Kidney epithelial cell (primary cell): ENCODE measurements around the gene ARHGEF11. TPM values are rescaled to one million over a fixed set of nuclear protein-coding genes. Genes with fewer than 3 reads are reported as not detected.

ENCODE experiments used
- DNase-seq: peaks from one replicate; pipeline ENCODE4 v3.0.0-alpha.2; 2010; ENCODE audit warnings: low read depth
- H3K27me3 ChIP-seq: 2 replicates; pipeline ENCODE4 v1.6.0; 2011; ENCODE audit warnings: low read length; ENCODE audit not compliant: control insufficient read depth, insufficient read depth
- H3K36me3 ChIP-seq: 2 replicates; pipeline ENCODE4 v1.5.1; 2011; ENCODE audit warnings: low read length; ENCODE audit not compliant: control insufficient read depth, insufficient read depth
- H3K4me3 ChIP-seq: 2 replicates; pipeline ENCODE4 v1.5.1; 2011; ENCODE audit warnings: low read depth, mild to moderate bottlenecking, control low read depth, low read length
- CTCF ChIP-seq: IDR thresholded peaks from 2 replicates; pipeline ENCODE4 v1.5.1; 2011; ENCODE audit warnings: mild to moderate bottlenecking, moderate library complexity, low read length, control low read depth, inconsistent platforms; ENCODE audit not compliant: insufficient read depth, poor library complexity, severe bottlenecking
- total RNA-seq: library from RNA; depleted of rRNA; stranded (reverse); fragments of >200 nt; gene quantifications from 2 replicates; pipeline ENCODE4 v1.2.3, GENCODE V29; 2015

The ARHGEF11 gene
- total RNA-seq, 1 donor from 2014 or later: 29.2 TPM

GRCh38 chr1:156992215-156992614 lies 53.3 kb downstream of the ARHGEF11 start:
- TF ChIP-seq CTCF: no peak
- Histone ChIP-seq H3K4me3 (no peak overlapping the region), H3K27me3 (no peaks in the 10 kb centered on the region), H3K36me3 (no peaks in the 10 kb centered on the region)
- no peak for DNase-seq

GRCh38 chr1:156987715-156988114 lies 57.8 kb downstream of the ARHGEF11 start:
- Histone ChIP-seq H3K4me3 (no peak overlapping the region), H3K36me3 (no peaks in the 10 kb centered on the region), H3K27me3 (no peaks in the 10 kb centered on the region)
- no peak for DNase-seq
- TF ChIP-seq CTCF: no peak

- Histone ChIP-seq H3K36me3 (no peaks in the 10 kb centered on the region), H3K27me3 (no peaks in the 10 kb centered on the region), H3K4me3 (no peak overlapping the region)
- no peak for DNase-seq
- no peak for TF ChIP-seq CTCF
Observed at GRCh38 chr1:156980551-156980950, 65.0 kb downstream of the ARHGEF11 start.

- H3K4me3 ChIP-seq: no peak overlapping the region
- H3K27me3 ChIP-seq: no peaks in the 10 kb centered on the region
- no peak for TF ChIP-seq CTCF
- no peak for DNase-seq
- H3K36me3 ChIP-seq: no peaks in the 10 kb centered on the region
Observed at GRCh38 chr1:156975084-156975483, 70.5 kb downstream of the ARHGEF11 start.

- DNase-seq: no peak
- no peaks in the 10 kb centered on the region for H3K36me3 ChIP-seq
- no peak overlapping the region for H3K4me3 ChIP-seq
- no peaks in the 10 kb centered on the region for H3K27me3 ChIP-seq
- TF ChIP-seq CTCF: no peak
Observed at GRCh38 chr1:156973417-156973816, 72.1 kb downstream of the ARHGEF11 start.

GRCh38 chr1:156970017-156970416 lies 75.5 kb downstream of the ARHGEF11 start:
- H3K36me3 ChIP-seq: peaks cover 2% of the 10 kb centered on the region
- TF ChIP-seq CTCF: peak; percentile 18
- no peaks in the 10 kb centered on the region for H3K27me3 ChIP-seq
- no peak for DNase-seq
- no peak overlapping the region for H3K4me3 ChIP-seq
